Measurements from ENCODE around the gene RNF123.

Gene RNF123

DNA sequence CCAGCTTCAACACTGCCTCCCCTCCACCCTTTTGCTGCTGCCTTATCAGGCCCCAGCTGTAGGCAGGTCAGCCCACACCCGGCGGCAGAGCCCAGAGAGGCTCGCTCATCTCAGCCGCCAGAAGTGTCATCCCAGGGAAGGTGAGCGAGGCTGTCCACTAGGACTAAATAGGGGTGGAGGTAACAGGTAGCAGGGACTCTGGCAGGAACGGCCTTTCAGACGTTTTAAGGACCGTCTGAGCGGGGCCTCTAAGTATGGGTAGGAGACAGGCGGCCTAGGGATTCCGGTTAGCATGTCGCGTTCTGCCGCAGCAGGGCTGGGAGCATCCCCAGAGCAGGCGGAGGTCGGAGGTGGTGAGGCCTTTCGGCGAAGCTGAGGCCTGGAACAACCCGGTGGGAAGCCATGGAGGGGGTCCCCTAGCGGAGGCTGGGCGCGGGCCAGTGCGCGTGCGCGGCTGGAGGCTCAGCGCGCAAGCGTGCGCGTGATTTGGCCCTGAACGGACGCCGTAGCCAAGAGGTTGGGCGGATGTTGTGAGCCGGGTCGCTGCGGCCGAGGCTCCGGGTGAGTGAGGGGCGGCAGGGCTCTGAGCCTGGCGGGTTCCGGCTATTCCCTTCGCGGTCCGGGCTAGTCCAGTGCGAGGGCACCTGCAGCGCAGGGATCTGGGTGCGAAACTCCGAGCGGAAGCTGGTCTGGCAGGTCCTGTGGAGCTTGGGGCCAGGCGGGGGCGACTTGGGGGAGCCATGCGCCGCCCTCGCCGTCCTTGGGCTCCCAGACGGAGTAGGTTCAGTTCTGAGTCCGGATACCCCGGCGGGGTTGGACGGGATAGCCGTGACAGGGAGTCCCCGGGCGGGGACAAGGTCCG lies at the start of gene RNF123, which contains the start of gene MST1:
Gene RNF123, plus strand, starts transcription at position 512 of the 862 bp plus-strand sequence. CDS start 1,609 bp downstream, outside the sequence.
Gene MST1, minus strand, starts transcription at position 429 of the 862 bp plus-strand sequence. CDS start 783 bp downstream, outside the sequence.
- H3K4me3 ChIP-seq (ENCODE audit: control insufficient read depth, low read depth, low read length): peak within 1 kb of the TSS; percentile 90
- peak; percentile 84 for DNase-seq (ENCODE audit: low read depth)
- TF ChIP-seq, protein P1, sequence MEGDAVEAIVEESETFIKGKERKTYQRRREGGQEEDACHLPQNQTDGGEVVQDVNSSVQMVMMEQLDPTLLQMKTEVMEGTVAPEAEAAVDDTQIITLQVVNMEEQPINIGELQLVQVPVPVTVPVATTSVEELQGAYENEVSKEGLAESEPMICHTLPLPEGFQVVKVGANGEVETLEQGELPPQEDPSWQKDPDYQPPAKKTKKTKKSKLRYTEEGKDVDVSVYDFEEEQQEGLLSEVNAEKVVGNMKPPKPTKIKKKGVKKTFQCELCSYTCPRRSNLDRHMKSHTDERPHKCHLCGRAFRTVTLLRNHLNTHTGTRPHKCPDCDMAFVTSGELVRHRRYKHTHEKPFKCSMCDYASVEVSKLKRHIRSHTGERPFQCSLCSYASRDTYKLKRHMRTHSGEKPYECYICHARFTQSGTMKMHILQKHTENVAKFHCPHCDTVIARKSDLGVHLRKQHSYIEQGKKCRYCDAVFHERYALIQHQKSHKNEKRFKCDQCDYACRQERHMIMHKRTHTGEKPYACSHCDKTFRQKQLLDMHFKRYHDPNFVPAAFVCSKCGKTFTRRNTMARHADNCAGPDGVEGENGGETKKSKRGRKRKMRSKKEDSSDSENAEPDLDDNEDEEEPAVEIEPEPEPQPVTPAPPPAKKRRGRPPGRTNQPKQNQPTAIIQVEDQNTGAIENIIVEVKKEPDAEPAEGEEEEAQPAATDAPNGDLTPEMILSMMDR (conservative IDR thresholded peaks at IDR 0.05; ENCODE audit: control insufficient read depth, insufficient read depth, low read depth, low read length): no peak

DNA sequence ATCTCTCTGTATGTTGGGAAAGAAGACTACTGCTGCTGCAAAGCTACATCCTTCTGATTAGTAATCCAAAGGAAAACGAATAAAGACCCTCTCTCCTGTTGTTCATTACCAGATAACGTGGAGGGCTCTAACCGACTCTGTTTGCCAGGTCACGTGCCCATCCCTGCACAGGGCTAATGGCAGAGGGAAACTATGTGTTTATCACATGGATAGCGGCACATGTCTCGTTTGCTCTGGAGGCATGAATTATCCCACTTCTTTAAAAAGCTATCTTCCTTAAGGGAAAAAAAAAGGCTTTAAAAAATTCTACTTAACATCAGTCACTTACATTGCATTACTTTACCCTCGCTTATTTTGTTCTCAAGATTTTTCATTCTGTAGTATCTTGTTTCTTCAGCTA lies 48.1 kb upstream of the RNF123 start:
- H3K4me3 ChIP-seq (ENCODE audit: control insufficient read depth, low read depth, low read length): no peak overlapping the region
- DNase-seq (ENCODE audit: low read depth): no peak
- TF ChIP-seq, protein P1 (conservative IDR thresholded peaks at IDR 0.05; ENCODE audit: control insufficient read depth, insufficient read depth, low read depth, low read length): no peak

DNA sequence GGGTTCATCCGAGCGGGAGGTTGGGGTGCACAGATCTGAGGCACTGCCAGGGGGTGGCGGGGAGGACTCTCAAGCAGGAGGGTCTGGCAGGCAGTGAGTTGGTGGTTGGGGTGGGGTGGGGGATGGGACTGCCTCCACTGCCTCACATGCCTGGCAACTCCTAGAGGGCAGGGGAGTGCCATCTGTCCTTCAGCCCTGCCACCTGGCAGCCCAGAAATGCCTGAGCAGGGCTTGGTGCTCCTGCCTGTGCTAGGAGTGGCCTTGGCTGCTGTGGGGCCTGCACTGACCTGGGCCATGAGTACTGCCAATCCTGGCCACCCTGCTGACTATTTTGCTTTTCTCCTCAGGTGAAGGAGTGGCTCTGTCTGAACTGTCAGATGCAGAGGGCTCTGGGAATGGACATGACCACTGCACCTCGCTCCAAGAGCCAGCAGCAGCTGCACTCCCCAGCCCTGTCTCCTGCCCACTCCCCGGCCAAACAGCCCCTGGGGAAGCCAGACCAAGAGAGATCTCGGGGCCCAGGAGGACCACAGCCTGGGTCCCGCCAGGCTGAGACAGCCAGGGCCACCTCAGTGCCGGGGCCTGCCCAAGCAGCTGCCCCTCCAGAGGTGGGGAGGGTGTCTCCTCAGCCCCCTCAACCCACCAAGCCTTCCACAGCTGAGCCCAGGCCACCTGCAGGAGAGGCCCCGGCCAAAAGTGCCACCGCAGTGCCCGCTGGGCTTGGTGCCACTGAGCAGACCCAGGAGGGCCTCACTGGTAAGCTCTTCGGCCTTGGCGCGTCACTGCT lies 47.2 kb upstream of the RNF123 start:
- TF ChIP-seq, protein P1 (conservative IDR thresholded peaks at IDR 0.05; ENCODE audit: control insufficient read depth, insufficient read depth, low read depth, low read length): no peak
- DNase-seq (ENCODE audit: low read depth): no peak
- no peak overlapping the region for H3K4me3 ChIP-seq (ENCODE audit: control insufficient read depth, low read depth, low read length)

DNA sequence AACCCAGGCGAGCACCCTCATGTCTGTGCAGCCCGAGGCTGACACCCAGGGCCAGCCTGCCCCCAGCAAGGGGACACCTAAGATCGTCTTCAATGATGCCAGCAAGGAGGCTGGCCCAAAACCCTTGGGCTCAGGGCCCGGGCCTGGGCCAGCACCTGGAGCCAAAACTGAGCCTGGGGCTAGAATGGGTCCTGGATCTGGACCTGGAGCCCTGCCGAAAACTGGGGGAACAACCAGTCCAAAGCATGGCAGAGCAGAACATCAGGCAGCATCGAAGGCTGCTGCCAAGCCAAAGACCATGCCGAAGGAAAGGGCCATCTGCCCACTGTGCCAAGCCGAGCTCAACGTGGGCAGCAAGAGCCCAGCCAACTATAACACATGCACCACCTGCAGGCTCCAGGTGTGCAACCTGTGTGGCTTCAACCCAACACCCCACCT lies 46.6 kb upstream of the RNF123 start:
- H3K4me3 ChIP-seq (ENCODE audit: control insufficient read depth, low read depth, low read length): no peak overlapping the region
- no peak for DNase-seq (ENCODE audit: low read depth)
- TF ChIP-seq, protein P1 (conservative IDR thresholded peaks at IDR 0.05; ENCODE audit: control insufficient read depth, insufficient read depth, low read depth, low read length): no peak

DNA sequence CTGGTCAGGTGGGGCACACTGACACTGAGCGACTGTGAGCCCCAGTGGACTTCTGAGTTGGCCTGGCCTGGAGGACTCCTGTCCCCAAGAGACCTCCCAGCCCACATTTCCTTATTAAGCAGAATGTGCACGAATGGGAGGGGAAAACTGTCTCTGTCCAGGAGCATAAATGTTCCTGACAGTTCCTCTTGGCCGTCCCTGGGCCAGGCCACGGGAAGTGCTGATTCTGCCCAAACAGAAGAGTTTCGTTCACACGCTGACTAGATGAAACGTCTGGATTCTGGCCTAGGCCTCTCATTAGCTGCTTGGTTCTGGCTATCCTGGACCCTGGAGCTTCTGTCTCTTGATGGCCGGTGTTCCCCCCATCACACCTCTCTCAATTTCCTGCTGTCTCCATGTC lies 44.7 kb upstream of the RNF123 start:
- TF ChIP-seq, protein P1 (conservative IDR thresholded peaks at IDR 0.05; ENCODE audit: control insufficient read depth, insufficient read depth, low read depth, low read length): no peak
- no peak overlapping the region for H3K4me3 ChIP-seq (ENCODE audit: control insufficient read depth, low read depth, low read length)
- DNase-seq (ENCODE audit: low read depth): no peak

DNA sequence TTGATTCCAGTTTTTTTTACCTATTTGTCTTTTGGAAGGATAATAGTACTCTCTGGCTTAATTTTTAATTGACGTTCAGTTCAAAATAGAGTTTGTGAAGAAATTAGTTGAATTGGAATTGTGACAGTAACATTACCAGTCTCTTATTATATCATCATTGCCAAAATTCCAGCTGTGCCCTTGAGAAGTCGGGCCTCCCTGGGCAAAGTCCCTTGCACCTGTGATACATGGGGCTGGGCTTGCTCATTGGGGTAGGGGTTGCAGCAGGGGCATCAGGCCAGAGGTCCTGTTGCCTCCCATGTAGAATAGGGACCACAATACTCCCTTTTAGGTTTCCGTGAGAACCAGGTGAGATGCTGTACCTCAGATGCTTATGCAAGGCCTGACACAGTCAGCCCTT lies 43.1 kb upstream of the RNF123 start:
- no peak for DNase-seq (ENCODE audit: low read depth)
- TF ChIP-seq, protein P1 (conservative IDR thresholded peaks at IDR 0.05; ENCODE audit: control insufficient read depth, insufficient read depth, low read depth, low read length): no peak
- H3K4me3 ChIP-seq (ENCODE audit: control insufficient read depth, low read depth, low read length): no peak overlapping the region

All from fibroblast of mammary gland (primary cell).